ENCODE results near the gene SYTL3.

- TF ChIP-seq YY1 (IDR thresholded peaks at IDR 0.05; ENCODE audit: insufficient read depth, insufficient read length) (no peak), ZNF274 (IDR thresholded peaks at IDR 0.05; ENCODE audit: low read depth, low read length) (no peak), SUZ12 (IDR thresholded peaks at IDR 0.05; ENCODE audit: extremely low read depth, insufficient read depth, insufficient read length) (no peak)
Measured at GRCh38 chr6:158709809-158710208, 60.0 kb downstream of the SYTL3 start.

Measured in NT2/D1 (cell line).